MCF 10A (cell line): ENCODE measurements around the gene GPRC6A. TPM values are rescaled to one million over a fixed set of nuclear protein-coding genes. Genes with fewer than 3 reads are reported as not detected.

ENCODE experiments used
- BruUV-seq: library from RNA; stranded (reverse); fragments of 400-500 nt; replicated peaks from 2 replicates; lab custom pipeline; 2021; lab: Mats Ljungman, UMichigan
- CTCF ChIA-PET: fragments of 300-600 bp; sonication (Branson Sonifier 250); formaldehyde crosslinking; extraction: SDS; loops from one replicate; lab custom pipeline; 2021; ENCODE audit warnings: antibody characterized with exemption, inconsistent platforms; lab: Yijun Ruan, JAX
- POLR2A ChIA-PET: fragments of 300-600, 350-650 bp; sonication (Branson Sonifier 250); formaldehyde crosslinking; extraction: SDS; loops from one replicate; lab custom pipeline; 2020; ENCODE audit warnings: antibody characterized with exemption, inconsistent platforms; lab: Yijun Ruan, JAX
- DNase-seq: peaks from one replicate; pipeline ENCODE4 v3.0.0-alpha.2; 2018; ENCODE audit not compliant: unreplicated experiment
- H3K27ac Mint-ChIP-seq: one replicate; pipeline ENCODE4 v1.8.0; 2022; ENCODE audit warnings: mild to moderate bottlenecking, low read depth, mixed read lengths; ENCODE audit not compliant: unreplicated experiment
- H3K27me3 Mint-ChIP-seq: one replicate; pipeline ENCODE4 v1.8.0; 2022; ENCODE audit warnings: mixed read lengths; ENCODE audit not compliant: insufficient read depth, unreplicated experiment
- H3K36me3 Mint-ChIP-seq: one replicate; pipeline ENCODE4 v1.8.0; 2022; ENCODE audit warnings: mild to moderate bottlenecking, moderate library complexity, mixed read lengths; ENCODE audit not compliant: insufficient read depth, unreplicated experiment
- H3K4me1 Mint-ChIP-seq: one replicate; pipeline ENCODE4 v1.8.0; 2022; ENCODE audit warnings: mixed read lengths; ENCODE audit not compliant: insufficient read depth, unreplicated experiment
- H3K4me3 Mint-ChIP-seq: one replicate; pipeline ENCODE4 v1.8.0; 2022; ENCODE audit warnings: mild to moderate bottlenecking, moderate library complexity, mixed read lengths; ENCODE audit not compliant: unreplicated experiment
- H3K9me3 Mint-ChIP-seq: one replicate; pipeline ENCODE4 v1.8.0; 2022; ENCODE audit warnings: mixed read lengths; ENCODE audit not compliant: unreplicated experiment
- CTCF ChIP-seq: fragments of 200-600 bp; IDR thresholded peaks from one replicate; pipeline ENCODE4 v1.8.0; 2022; ENCODE audit warnings: antibody characterized with exemption, mild to moderate bottlenecking; ENCODE audit not compliant: unreplicated experiment
- intact Hi-C: fragments of 100-400 bp; cut with micrococcal nuclease; formaldehyde crosslinking; loops from 2 replicates; pipeline ENCODE4 v1.14.1; 2022
- total RNA-seq: library from RNA; stranded (reverse); gene quantifications from 2 replicates; pipeline ENCODE4 v1.2.3, GENCODE V29; 2022

The GPRC6A gene
- total RNA-seq, 1 experiment from 2014 or later = not detected

GRCh38 chr6:116766506-116767176, 62.2 kb downstream of the GPRC6A start:
- intact Hi-C loops = no loop called here
- no peak overlapping the region for H3K4me3 Mint-ChIP-seq
- POLR2A ChIA-PET = no interaction called here

GRCh38 chr6:116764961-116765841, 63.7 kb downstream of the GPRC6A start, which contains the start of gene FAM162B:
Gene FAM162B, minus strand, starts transcription at chr6:116765719. Its CDS starts 143 bp downstream, at chr6:116765576.
- ChIA-PET CTCF (interaction anchor here (0.6 kb wide), 1 partner anchor 49 kb away, joined by 4 read pairs; no protein-coding TSS in a partner anchor), POLR2A (no interaction called here)
- intact Hi-C loops = no loop called here
- Mint-ChIP-seq H3K36me3 (no peaks in the 10 kb centered on the region), H3K27me3 (peaks cover 25% of the 10 kb centered on the region), H3K9me3 (no peaks in the 10 kb centered on the region), H3K27ac (no peak within 1 kb of the TSS), H3K4me1 (no peaks in the 10 kb centered on the region), H3K4me3 (no peak within 1 kb of the TSS)
- no TSS peak for BruUV-seq
- DNase-seq = no peak
- TF ChIP-seq CTCF = no peak

More at GRCh38 chr6:116766506-116767176, 62.2 kb downstream of the GPRC6A start:
- CTCF ChIA-PET = interaction anchor here (0.6 to 5.5 kb wide), 4 partner anchors 12 to 547 kb away, joined by 3 to 39 read pairs (median 4); no protein-coding TSS in a partner anchor
- H3K4me1 Mint-ChIP-seq = no peaks in the 10 kb centered on the region
- H3K9me3 Mint-ChIP-seq = no peaks in the 10 kb centered on the region
- TF ChIP-seq CTCF = no peak
- peaks cover 21% of the 10 kb centered on the region for H3K27me3 Mint-ChIP-seq
- DNase-seq = no peak
- no TSS peak for BruUV-seq
- no peaks in the 10 kb centered on the region for H3K36me3 Mint-ChIP-seq
- H3K27ac Mint-ChIP-seq = no peak overlapping the region

DNA sequence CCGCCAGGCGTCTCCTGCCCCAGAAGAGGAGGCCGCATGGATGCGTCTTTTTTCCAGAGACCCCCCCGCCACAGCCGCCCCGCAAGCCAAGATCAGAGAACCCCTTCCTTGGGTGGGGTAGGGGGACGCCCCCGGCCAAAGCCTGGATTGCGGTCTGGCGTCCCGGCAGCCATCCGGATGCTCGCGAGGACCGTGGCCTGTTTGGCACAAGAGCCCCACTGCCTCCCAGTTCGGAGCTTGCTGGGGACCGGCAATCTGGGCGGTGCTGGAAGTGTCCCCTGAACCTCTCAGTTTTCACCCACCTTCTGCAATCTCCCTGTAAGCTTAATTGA, 64.3 kb downstream of the GPRC6A start:
- ChIA-PET CTCF (no interaction called here), POLR2A (no interaction called here)
- H3K4me1 Mint-ChIP-seq = no peaks in the 10 kb centered on the region
- no peaks in the 10 kb centered on the region for H3K36me3 Mint-ChIP-seq
- intact Hi-C loops = no loop called here
- no peak for DNase-seq
- H3K27ac Mint-ChIP-seq = no peak overlapping the region
- H3K9me3 Mint-ChIP-seq = no peaks in the 10 kb centered on the region
- no peak overlapping the region for H3K4me3 Mint-ChIP-seq
- TF ChIP-seq CTCF = no peak
- H3K27me3 Mint-ChIP-seq = peaks cover 31% of the 10 kb centered on the region
- BruUV-seq = no TSS peak
